Panc1 (cell line): ENCODE data around the gene HPCAL4. TPM values are rescaled to one million over a fixed set of nuclear protein-coding genes. Genes with fewer than 3 reads are reported as not detected.

Source experiments
- ATAC-seq: fragments of 200-7000 bp; cut with Tn5 transposase; 2 replicates; pipeline ENCODE4 v1.9.1; 2020; ENCODE audit warnings: mild to moderate bottlenecking, moderate library complexity
- BruUV-seq: library from RNA; stranded (reverse); fragments of 400-500 nt; replicated peaks from 2 replicates; lab custom pipeline; 2021; lab: Mats Ljungman, UMichigan
- CTCF ChIA-PET: fragments of 300-600 bp; sonication (Branson Sonifier 250); formaldehyde crosslinking; loops from one replicate; lab custom pipeline; 2022; ENCODE audit warnings: antibody characterized with exemption; lab: Charles Lee
- POLR2A ChIA-PET: fragments of 300-600 bp; sonication (Branson Sonifier 250); formaldehyde crosslinking; loops from one replicate; lab custom pipeline; 2022; ENCODE audit warnings: antibody characterized with exemption; lab: Charles Lee
- DNase-seq: peaks from one replicate; pipeline ENCODE4 v3.0.0-alpha.2; 2010; ENCODE audit warnings: low read depth, low spot score
- H3K27ac ChIP-seq: 2 replicates; pipeline ENCODE4 v1.5.1; 2011; ENCODE audit warnings: mild to moderate bottlenecking, low read length, inconsistent platforms
- H3K27me3 ChIP-seq: fragments of 200-500 bp; sonication (Bioruptor generic); 2 replicates; pipeline ENCODE4 v1.6.0; 2014; ENCODE audit warnings: low read length, inconsistent platforms; ENCODE audit not compliant: control insufficient read depth, insufficient read depth
- H3K36me3 ChIP-seq: fragments of 200-500 bp; sonication (Bioruptor generic); 2 replicates; pipeline ENCODE4 v1.5.1; 2014; ENCODE audit warnings: inconsistent platforms, mild to moderate bottlenecking, low read length, moderate library complexity; ENCODE audit not compliant: control insufficient read depth, insufficient read depth
- H3K4me1 ChIP-seq: 2 replicates; pipeline ENCODE4 v1.5.1; 2011; ENCODE audit warnings: inconsistent platforms, mild to moderate bottlenecking, low read length, moderate library complexity; ENCODE audit not compliant: control insufficient read depth, insufficient read depth
- H3K4me3 ChIP-seq, 2 experiments: 2 replicates each; pipeline ENCODE4 v1.5.1; 2011 to 2012; ENCODE audit warnings: low read depth in 2 of 2, low read length in 2 of 2, mild to moderate bottlenecking in 2 of 2, inconsistent platforms in 1 of 2, moderate library complexity in 1 of 2
- H3K9me3 ChIP-seq: fragments of 200-500 bp; sonication (Bioruptor generic); 2 replicates; pipeline ENCODE4 v1.5.1; 2014; ENCODE audit warnings: low read depth, mild to moderate bottlenecking, inconsistent platforms, low read length, moderate library complexity; ENCODE audit not compliant: control insufficient read depth, insufficient read depth
- CTCF ChIP-seq: fragments of 450-650 bp; IDR thresholded peaks from 2 replicates; pipeline ENCODE4 v1.5.1; 2017; ENCODE audit warnings: mild to moderate bottlenecking
- POLR2AphosphoS5 ChIP-seq: IDR thresholded peaks from 2 replicates; pipeline ENCODE4 v1.6.1; 2012; ENCODE audit warnings: mild to moderate bottlenecking, low read depth, low read length, moderate library complexity
- SIN3A ChIP-seq: IDR thresholded peaks from 2 replicates; pipeline ENCODE4 v1.6.1; 2012; ENCODE audit warnings: low read depth, mild to moderate bottlenecking, low read length, moderate library complexity, borderline replicate concordance; ENCODE audit not compliant: insufficient read depth
- TCF7L2 ChIP-seq: IDR thresholded peaks from 2 replicates; pipeline ENCODE4 v1.6.1; 2011; ENCODE audit warnings: mild to moderate bottlenecking, low read depth, low read length, inconsistent platforms
- in situ Hi-C: cut with HindIII; loops from 2 replicates; pipeline ENCODE4 v1.10.0; 2016; ENCODE audit warnings: low sequenced_read_pairs, low pct_unique_long_range_greater_than_20kb
- intact Hi-C: fragments of 100-400 bp; cut with micrococcal nuclease; formaldehyde crosslinking; loops from one replicate; pipeline ENCODE4 v1.10.0; 2022; ENCODE audit not compliant: unreplicated experiment
- total RNA-seq: library from RNA; stranded (reverse); gene quantifications from one replicate; pipeline ENCODE4 v1.2.1, GENCODE V29; 2021; ENCODE audit not compliant: unreplicated experiment
- TF ChIP-seq, protein P1 (sequence below), 2 experiments: IDR thresholded peaks; 2 replicates each; pipeline ENCODE4 v1.6.1; 2011 to 2012; ENCODE audit warnings: low read depth in 2 of 2, control low read depth in 1 of 2, low read length in 1 of 2, mild to moderate bottlenecking in 1 of 2, moderate library complexity in 1 of 2; ENCODE audit not compliant: insufficient read depth in 1 of 2

The HPCAL4 gene
- total RNA-seq, 1 experiment from 2014 or later = 0.21 TPM

DNA sequence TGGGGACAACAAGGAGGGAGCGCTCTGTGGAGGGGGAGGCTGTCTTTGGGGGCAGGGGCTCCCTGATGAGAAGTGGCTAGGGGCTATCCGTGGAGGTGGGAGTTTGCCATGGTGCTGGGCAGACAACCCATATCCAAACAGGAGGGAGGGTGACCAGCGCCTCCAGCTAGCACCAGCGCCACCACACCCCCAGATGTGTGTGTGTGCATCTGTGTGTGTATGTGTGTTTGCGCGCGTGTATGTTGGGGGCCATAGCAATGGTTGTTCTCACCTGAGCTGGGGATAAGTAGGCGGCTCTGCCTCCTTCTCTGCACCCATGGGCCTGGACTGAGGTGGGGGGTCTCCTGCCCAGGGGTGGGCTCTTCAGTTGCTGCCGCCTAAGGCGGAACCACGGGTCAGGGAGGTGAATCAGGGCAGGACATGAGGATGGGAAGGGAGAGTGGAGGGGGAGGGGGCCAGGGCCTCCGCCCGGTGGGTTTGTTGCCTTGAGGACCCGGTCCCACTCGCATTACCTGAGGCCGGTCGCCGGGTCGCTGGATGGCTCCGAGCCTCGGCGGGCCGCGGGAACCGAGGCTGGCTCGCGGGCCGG is 345 bp downstream of the HPCAL4 start:
- POLR2A ChIA-PET = interaction anchor here (0.6 kb wide), 1 partner anchor 46 kb away, joined by 4 read pairs; no protein-coding TSS in a partner anchor
- TF ChIP-seq SIN3A (no peak), CTCF (no peak), TCF7L2 (no peak), POLR2AphosphoS5 (no peak)
- TF ChIP-seq, protein P1, sequence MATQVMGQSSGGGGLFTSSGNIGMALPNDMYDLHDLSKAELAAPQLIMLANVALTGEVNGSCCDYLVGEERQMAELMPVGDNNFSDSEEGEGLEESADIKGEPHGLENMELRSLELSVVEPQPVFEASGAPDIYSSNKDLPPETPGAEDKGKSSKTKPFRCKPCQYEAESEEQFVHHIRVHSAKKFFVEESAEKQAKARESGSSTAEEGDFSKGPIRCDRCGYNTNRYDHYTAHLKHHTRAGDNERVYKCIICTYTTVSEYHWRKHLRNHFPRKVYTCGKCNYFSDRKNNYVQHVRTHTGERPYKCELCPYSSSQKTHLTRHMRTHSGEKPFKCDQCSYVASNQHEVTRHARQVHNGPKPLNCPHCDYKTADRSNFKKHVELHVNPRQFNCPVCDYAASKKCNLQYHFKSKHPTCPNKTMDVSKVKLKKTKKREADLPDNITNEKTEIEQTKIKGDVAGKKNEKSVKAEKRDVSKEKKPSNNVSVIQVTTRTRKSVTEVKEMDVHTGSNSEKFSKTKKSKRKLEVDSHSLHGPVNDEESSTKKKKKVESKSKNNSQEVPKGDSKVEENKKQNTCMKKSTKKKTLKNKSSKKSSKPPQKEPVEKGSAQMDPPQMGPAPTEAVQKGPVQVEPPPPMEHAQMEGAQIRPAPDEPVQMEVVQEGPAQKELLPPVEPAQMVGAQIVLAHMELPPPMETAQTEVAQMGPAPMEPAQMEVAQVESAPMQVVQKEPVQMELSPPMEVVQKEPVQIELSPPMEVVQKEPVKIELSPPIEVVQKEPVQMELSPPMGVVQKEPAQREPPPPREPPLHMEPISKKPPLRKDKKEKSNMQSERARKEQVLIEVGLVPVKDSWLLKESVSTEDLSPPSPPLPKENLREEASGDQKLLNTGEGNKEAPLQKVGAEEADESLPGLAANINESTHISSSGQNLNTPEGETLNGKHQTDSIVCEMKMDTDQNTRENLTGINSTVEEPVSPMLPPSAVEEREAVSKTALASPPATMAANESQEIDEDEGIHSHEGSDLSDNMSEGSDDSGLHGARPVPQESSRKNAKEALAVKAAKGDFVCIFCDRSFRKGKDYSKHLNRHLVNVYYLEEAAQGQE (IDR thresholded peaks at IDR 0.05; ENCODE audit: insufficient read depth in 1 of 2, low read depth in 2 of 2, low read length in 1 of 2) = no peak
- Histone ChIP-seq H3K4me1 (peaks cover 3% of the 10 kb centered on the region; the same call in 1 of the 2 replicates), H3K27me3 (peaks cover 14% of the 10 kb centered on the region), H3K4me3 (peak overlapping the region; percentile 33 to 46), H3K9me3 (no peaks in the 10 kb centered on the region), H3K27ac (no peak overlapping the region), H3K36me3 (no peaks in the 10 kb centered on the region)
- DNase-seq (no peak), ATAC-seq (peak; percentile 43)
- no TSS peak for BruUV-seq
- in situ Hi-C loops (no loop called here), intact Hi-C loops (no loop called here)
- CTCF ChIA-PET = interaction anchor here (0.6 kb wide), 1 partner anchor 79 kb away, joined by 3 read pairs; no protein-coding TSS in a partner anchor

- no peak overlapping the region for H3K27ac ChIP-seq
- in situ Hi-C loops (no loop called here), intact Hi-C loops (no loop called here)
- no peak overlapping the region for H3K4me3 ChIP-seq
- ATAC-seq (no peak), DNase-seq (no peak)
- no peaks in the 10 kb centered on the region for H3K9me3 ChIP-seq
- H3K4me1 ChIP-seq = peaks cover 3% of the 10 kb centered on the region; the same call in 1 of the 2 replicates
- H3K27me3 ChIP-seq = peaks cover 14% of the 10 kb centered on the region
- no TSS peak for BruUV-seq
- ChIA-PET CTCF (no interaction called here), POLR2A (no interaction called here)
- no peaks in the 10 kb centered on the region for H3K36me3 ChIP-seq
- TF ChIP-seq SIN3A = no peak
- TF ChIP-seq, protein P1 (IDR thresholded peaks at IDR 0.05; ENCODE audit: insufficient read depth in 1 of 2, low read depth in 2 of 2, low read length in 1 of 2) = no peak
- TF ChIP-seq CTCF = no peak
- no peak for TF ChIP-seq POLR2AphosphoS5
- TF ChIP-seq TCF7L2 = no peak
Measured at GRCh38 chr1:39690225-39690624, 1.0 kb downstream of the HPCAL4 start.
